AG09309 (cell line): ENCODE data around the gene PIAS4.

Experiments used
- DNase-seq: peaks from one replicate; pipeline ENCODE4 v3.0.0-alpha.2; 2010; ENCODE audit warnings: low read depth
- H3K4me3 ChIP-seq: 2 replicates; pipeline ENCODE4 v1.5.1; 2011; ENCODE audit warnings: mild to moderate bottlenecking, low read depth, low read length, moderate library complexity; ENCODE audit not compliant: control insufficient read depth
- CTCF ChIP-seq: IDR thresholded peaks from 2 replicates; pipeline ENCODE4 v1.5.1; 2011; ENCODE audit warnings: mild to moderate bottlenecking, low read depth, low read length, inconsistent platforms; ENCODE audit not compliant: insufficient read depth, control insufficient read depth; ENCODE audit errors: missing control alignments

Gene PIAS4

DNA sequence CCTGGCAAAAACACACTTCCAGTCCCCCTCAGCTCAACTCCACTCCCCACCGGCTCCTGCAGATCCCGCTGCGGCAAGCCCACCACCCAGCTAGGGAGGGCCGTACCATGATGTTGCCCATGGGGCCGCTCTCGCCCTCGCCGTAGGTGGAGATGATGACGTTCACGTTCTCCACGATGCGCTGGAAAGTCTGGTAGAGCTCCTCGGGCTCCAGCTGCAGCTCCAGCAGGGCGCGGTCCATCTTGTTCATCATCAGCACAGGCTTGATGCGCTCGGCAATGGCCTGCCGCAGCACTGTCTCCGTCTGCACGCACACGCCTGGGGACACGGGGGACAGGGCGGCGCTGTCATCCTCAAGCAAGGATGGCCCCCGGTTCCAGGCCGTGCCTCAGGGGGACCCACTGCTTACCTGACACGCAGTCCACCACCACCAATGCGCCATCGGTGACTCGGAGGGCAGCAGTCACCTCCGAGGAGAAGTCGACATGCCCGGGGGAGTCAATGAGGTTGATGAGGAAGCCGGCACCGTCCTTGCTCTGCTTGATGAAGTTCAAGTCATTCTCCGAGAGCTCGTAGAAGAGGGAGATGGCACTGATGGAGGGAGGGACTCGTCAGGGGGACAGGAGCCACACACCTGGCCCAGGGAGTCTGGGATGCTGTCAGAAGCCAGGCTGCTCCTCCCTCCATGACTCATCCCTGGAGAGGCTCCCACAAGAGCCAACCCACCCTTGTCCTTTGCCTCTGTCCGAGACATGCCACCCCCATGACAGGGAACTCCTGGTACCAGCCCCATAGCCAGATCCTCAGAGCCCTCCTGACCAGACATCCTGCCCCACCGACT lies 24.6 kb upstream of the PIAS4 start:
- TF ChIP-seq CTCF, result no peak
- no peak for DNase-seq
- H3K4me3 ChIP-seq, result peak overlapping the region; percentile 78

GRCh38 chr19:3983542-3983914 lies 24.0 kb upstream of the PIAS4 start:
- no peak for TF ChIP-seq CTCF
- peak overlapping the region; percentile 78 for H3K4me3 ChIP-seq

DNA sequence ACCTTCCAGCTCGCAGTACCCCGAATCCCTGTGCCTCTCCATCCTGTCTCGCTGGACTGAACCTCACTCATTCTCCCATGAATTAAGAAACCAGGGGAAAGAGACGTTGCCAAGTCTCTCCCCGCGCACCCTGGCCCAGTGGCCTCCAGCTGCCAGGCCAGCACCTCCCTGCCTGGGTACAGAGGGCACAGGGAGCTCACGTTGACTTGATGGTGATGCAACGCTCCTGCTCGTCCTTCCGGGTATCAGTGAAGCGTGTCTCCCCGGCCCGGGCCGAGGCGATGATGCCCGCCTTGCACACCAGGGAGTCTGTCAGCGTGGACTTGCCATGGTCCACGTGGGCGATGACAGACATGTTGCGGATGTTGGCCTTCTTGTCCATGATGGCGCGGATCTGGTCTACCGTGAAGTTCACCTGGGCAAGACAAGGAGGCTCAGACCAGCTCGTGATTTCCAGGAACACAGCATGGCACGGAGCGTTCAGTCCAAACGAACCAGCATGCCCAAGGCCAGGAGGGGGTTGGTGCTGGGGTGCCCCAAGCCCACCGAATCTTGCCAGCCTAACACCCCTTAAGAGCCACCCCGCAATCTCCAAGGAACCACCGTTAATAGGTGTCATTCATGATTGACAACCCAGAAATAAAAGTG lies 23.5 kb upstream of the PIAS4 start:
- H3K4me3 ChIP-seq, result peak overlapping the region; percentile 78
- no peak for DNase-seq
- no peak for TF ChIP-seq CTCF

More at GRCh38 chr19:3983542-3983914, 24.0 kb upstream of the PIAS4 start:
- DNase-seq, result no peak

- H3K4me3 ChIP-seq, result peak overlapping the region; percentile 78
- TF ChIP-seq CTCF, result no peak
- no peak for DNase-seq
Observed at GRCh38 chr19:3984584-3984907, 23.0 kb upstream of the PIAS4 start.

DNA sequence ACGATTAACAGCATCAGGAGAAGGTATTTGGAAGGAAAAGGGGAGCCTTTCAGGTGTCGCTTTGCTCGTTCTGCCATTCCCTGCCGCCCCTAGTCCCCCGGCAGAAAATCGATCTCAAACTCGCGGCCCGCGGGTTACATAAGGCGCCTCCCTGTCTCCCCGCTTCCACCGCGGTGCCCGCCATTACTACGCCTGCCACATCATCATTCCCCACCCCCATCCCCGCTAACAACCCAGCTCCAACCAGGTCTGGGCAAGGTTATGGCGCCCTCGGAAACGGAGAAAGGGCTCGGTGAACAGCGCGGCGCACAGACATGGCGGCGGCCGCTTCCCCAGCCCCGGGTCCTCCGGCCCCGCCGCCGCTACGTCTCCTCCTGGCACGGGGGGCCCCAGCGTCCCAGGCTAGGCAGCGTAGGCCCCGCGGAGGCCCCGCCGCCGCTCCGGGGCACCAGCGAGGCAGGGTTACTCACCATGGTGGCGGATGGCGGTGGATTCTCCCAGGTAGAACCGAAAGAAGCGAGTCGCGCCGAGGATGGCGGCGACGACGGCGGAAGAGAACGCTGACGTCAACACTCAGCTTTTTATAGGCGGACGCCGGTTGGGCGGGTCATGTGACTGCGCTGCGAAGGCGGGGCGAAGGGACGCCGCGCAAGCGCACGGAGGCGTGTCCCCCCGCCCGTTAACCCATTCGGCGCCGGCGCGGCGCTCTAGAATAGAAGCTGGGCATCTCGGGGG lies 22.5 kb upstream of the PIAS4 start, which contains the start of gene EEF2:
Gene EEF2, minus strand, starts transcription at position 556 of the 735 bp plus-strand sequence. Its CDS starts 83 bp downstream, at position 473.
- peak; percentile 68 for DNase-seq
- H3K4me3 ChIP-seq, result peak within 1 kb of the TSS; percentile 78
- TF ChIP-seq CTCF, result no peak

GRCh38 chr19:3985643-3986259 lies 21.8 kb upstream of the PIAS4 start:
- H3K4me3 ChIP-seq, result peak overlapping the region; percentile 78
- no peak for DNase-seq
- no peak for TF ChIP-seq CTCF
